ENCODE measurements around the gene C17orf67. TPM values are rescaled to one million over a fixed set of nuclear protein-coding genes. Genes with fewer than 3 reads are reported as not detected.

The C17orf67 gene
- total and polyA plus RNA-seq, 4 donors, result 0.19 to 1.4 (median 0.78) TPM

GRCh38 chr17:56777859-56778258 lies 55.9 kb downstream of the C17orf67 start:
- Histone ChIP-seq H3K4me1 (ENCODE audit: control insufficient read depth in 4 of 4, insufficient read depth in 4 of 4, low read length in 3 of 4) (peaks cover 2 to 8% (median 4%) of the 10 kb centered on the region in 4 donors), H3K9me3 (ENCODE audit: control insufficient read depth in 4 of 4, low read length in 3 of 4) (no peaks in the 10 kb centered on the region), H3K27ac (ENCODE audit: low read depth in 1 of 2, low read length in 2 of 2) (no peak overlapping the region), H3K36me3 (ENCODE audit: control insufficient read depth in 4 of 4, insufficient read depth in 3 of 4, low read depth in 1 of 4, low read length in 3 of 4) (no peaks in the 10 kb centered on the region), H3K4me3 (ENCODE audit: low read depth in 1 of 3, low read length in 3 of 3) (no peak overlapping the region), H3K27me3 (ENCODE audit: control insufficient read depth in 4 of 4, insufficient read depth in 4 of 4, low read length in 3 of 4) (peaks cover 0 to 2% (median 0%) of the 10 kb centered on the region in 4 donors), H3K9ac (ENCODE audit: low read depth in 1 of 2, low read length in 2 of 2) (no peak overlapping the region)
- no peak for DNase-seq (ENCODE audit: low spot score)
- no peak for TF ChIP-seq MAX (IDR thresholded peaks at IDR 0.05)
- no peak for TF ChIP-seq NR2F2 (IDR thresholded peaks at IDR 0.05)
- no peak for TF ChIP-seq GABPA (IDR thresholded peaks at IDR 0.05 in 1 of 2, conservative IDR thresholded peaks at IDR 0.05 in 1 of 2)
- no peak for TF ChIP-seq YY1 (IDR thresholded peaks at IDR 0.05)
- no peak for TF ChIP-seq HNF4A (conservative IDR thresholded peaks at IDR 0.05)
- TF ChIP-seq SP1 (IDR thresholded peaks at IDR 0.05), result no peak
- no peak for TF ChIP-seq CTCF (IDR thresholded peaks at IDR 0.05; ENCODE audit: low read depth, low read length, missing input control)
- TF ChIP-seq RAD21 (IDR thresholded peaks at IDR 0.05), result no peak
- TF ChIP-seq ATF3 (IDR thresholded peaks at IDR 0.05), result no peak
- 77% methylated on average over 7 of the region's 7 CpGs for WGBS

- TF ChIP-seq NR2F2 (IDR thresholded peaks at IDR 0.05), result no peak
- no peak for TF ChIP-seq CTCF (IDR thresholded peaks at IDR 0.05; ENCODE audit: low read depth, low read length, missing input control)
- no peak for TF ChIP-seq FOXA2 (IDR thresholded peaks at IDR 0.05)
- TF ChIP-seq EGR1 (IDR thresholded peaks at IDR 0.05; ENCODE audit: low read depth in 2 of 2), result no peak
- no peak for TF ChIP-seq YY1 (IDR thresholded peaks at IDR 0.05)
- no peak for TF ChIP-seq GABPA (IDR thresholded peaks at IDR 0.05 in 1 of 2, conservative IDR thresholded peaks at IDR 0.05 in 1 of 2)
- TF ChIP-seq RAD21 (IDR thresholded peaks at IDR 0.05), result no peak
- TF ChIP-seq TAF1 (conservative IDR thresholded peaks at IDR 0.05), result no peak
- no peak for TF ChIP-seq RXRA (IDR thresholded peaks at IDR 0.05)
- TF ChIP-seq HNF4A (conservative IDR thresholded peaks at IDR 0.05), result no peak
- no peak for TF ChIP-seq HNF4G (IDR thresholded peaks at IDR 0.05)
- TF ChIP-seq MAX (IDR thresholded peaks at IDR 0.05), result no peak
- TF ChIP-seq REST (IDR thresholded peaks at IDR 0.05), result no peak
- TF ChIP-seq SP1 (IDR thresholded peaks at IDR 0.05), result no peak
- no peak for TF ChIP-seq JUND (IDR thresholded peaks at IDR 0.05)
- TF ChIP-seq ATF3 (IDR thresholded peaks at IDR 0.05), result no peak
- Histone ChIP-seq H3K9me3 (ENCODE audit: control insufficient read depth in 4 of 4, low read length in 3 of 4) (no peaks in the 10 kb centered on the region), H3K27me3 (ENCODE audit: control insufficient read depth in 4 of 4, insufficient read depth in 4 of 4, low read length in 3 of 4) (peaks cover 0 to 2% (median 0%) of the 10 kb centered on the region in 4 donors), H3K9ac (ENCODE audit: low read depth in 1 of 2, low read length in 2 of 2) (no peak overlapping the region), H3K36me3 (ENCODE audit: control insufficient read depth in 4 of 4, insufficient read depth in 3 of 4, low read depth in 1 of 4, low read length in 3 of 4) (no peaks in the 10 kb centered on the region), H3K27ac (ENCODE audit: low read depth in 1 of 2, low read length in 2 of 2) (no peak overlapping the region), H3K4me3 (ENCODE audit: low read depth in 1 of 3, low read length in 3 of 3) (no peak overlapping the region), H3K4me1 (ENCODE audit: control insufficient read depth in 4 of 4, insufficient read depth in 4 of 4, low read length in 3 of 4) (no peaks in the 10 kb centered on the region)
- 67% methylated on average over 2 of the region's 2 CpGs for WGBS
- no peak for DNase-seq (ENCODE audit: low spot score)
Observed at GRCh38 chr17:56774650-56775049, 59.1 kb downstream of the C17orf67 start.
